ENCODE data around the gene PFN3. TPM values are rescaled to one million over a fixed set of nuclear protein-coding genes. Genes with fewer than 3 reads are reported as not detected.

Gene PFN3
- total RNA-seq, 2 donors from 2014 or later: not detected

GRCh38 chr5:177402271-177403043, 2.0 kb upstream of the PFN3 start:
- Mint-ChIP-seq H3K27ac (peak overlapping the region; percentile 30), H3K4me3 (peak overlapping the region; percentile 88), H3K9me3 (no peaks in the 10 kb centered on the region), H3K36me3 (ENCODE audit: low read depth) (no peaks in the 10 kb centered on the region), H3K27me3 (no peaks in the 10 kb centered on the region), H3K4me1 (no peaks in the 10 kb centered on the region)
- peak; percentile 59 for ATAC-seq (replicated peaks)

GRCh38 chr5:177397875-177398390, 2.5 kb downstream of the PFN3 start:
- ATAC-seq (replicated peaks): no peak
- Mint-ChIP-seq H3K27me3 (no peaks in the 10 kb centered on the region), H3K4me1 (no peaks in the 10 kb centered on the region), H3K4me3 (no peak overlapping the region), H3K27ac (no peak overlapping the region), H3K36me3 (ENCODE audit: low read depth) (no peaks in the 10 kb centered on the region), H3K9me3 (no peaks in the 10 kb centered on the region)

GRCh38 chr5:177396807-177397206, 3.7 kb downstream of the PFN3 start:
- H3K9me3 Mint-ChIP-seq: no peaks in the 10 kb centered on the region
- no peaks in the 10 kb centered on the region for H3K4me1 Mint-ChIP-seq
- no peaks in the 10 kb centered on the region for H3K36me3 Mint-ChIP-seq (ENCODE audit: low read depth)
- H3K4me3 Mint-ChIP-seq: no peak overlapping the region
- H3K27me3 Mint-ChIP-seq: no peaks in the 10 kb centered on the region
- no peak overlapping the region for H3K27ac Mint-ChIP-seq
- no peak for ATAC-seq (replicated peaks)

DNA sequence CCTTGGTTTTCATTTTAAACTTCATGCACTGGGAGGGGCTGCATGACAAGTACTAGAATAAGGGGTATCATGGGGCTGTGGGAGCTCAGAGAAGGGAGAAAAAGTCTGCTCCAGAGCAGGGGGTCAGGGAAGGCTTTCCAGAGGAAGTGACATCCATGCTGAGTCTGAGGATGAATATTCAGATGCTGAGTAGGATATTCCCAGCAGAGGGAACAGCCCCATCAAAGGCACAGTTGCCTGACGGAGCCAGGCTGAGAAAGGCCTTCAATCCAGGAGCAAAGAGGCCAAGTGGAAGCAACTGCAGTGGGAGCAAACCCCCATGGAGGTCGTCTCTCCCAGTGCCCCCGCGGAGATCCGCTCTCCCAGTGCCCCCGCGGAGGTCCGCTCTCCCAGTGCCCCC, 4.4 kb downstream of the PFN3 start:
- peaks cover 5% of the 10 kb centered on the region for H3K4me1 Mint-ChIP-seq
- H3K36me3 Mint-ChIP-seq (ENCODE audit: low read depth): no peaks in the 10 kb centered on the region
- no peaks in the 10 kb centered on the region for H3K9me3 Mint-ChIP-seq
- H3K4me3 Mint-ChIP-seq: no peak overlapping the region
- ATAC-seq (replicated peaks): no peak
- no peaks in the 10 kb centered on the region for H3K27me3 Mint-ChIP-seq
- no peak overlapping the region for H3K27ac Mint-ChIP-seq

- Mint-ChIP-seq H3K27ac (no peak overlapping the region), H3K4me3 (no peak overlapping the region), H3K27me3 (no peaks in the 10 kb centered on the region), H3K36me3 (ENCODE audit: low read depth) (no peaks in the 10 kb centered on the region), H3K4me1 (peaks cover 25% of the 10 kb centered on the region), H3K9me3 (no peaks in the 10 kb centered on the region)
- no peak for ATAC-seq (replicated peaks)
These were observed 6.5 kb downstream of the PFN3 start for GRCh38 chr5:177393990-177394389.

DNA sequence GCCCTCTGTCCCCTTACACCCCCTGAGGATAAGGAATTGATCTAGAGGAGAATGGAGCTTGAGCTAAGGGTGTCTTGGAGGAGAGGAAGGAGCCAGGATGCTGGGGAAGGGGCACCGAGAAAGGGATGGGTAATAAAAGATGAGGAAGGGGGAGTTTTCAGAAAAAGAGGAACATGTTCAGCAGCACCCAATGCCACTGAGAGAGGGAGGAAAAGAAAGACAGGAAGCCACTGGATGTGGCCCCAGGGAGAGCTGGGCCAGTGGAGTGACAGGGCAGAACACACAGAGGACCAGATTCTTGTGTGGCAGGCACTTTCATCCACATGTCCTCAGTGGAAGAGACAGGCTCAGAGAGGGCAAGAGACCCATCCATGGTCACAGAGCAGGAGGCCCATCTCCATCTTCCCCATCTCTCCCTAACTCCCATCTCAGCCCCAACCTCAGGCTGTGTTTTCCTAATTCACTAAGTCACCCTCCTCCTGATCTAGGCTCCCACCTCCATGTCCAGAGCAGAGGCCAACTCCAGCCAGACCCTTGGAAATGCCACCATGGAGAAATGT, 7.2 kb downstream of the PFN3 start:
- Mint-ChIP-seq H3K9me3 (no peaks in the 10 kb centered on the region), H3K27me3 (no peaks in the 10 kb centered on the region), H3K27ac (peak overlapping the region; percentile 67), H3K4me3 (no peak overlapping the region), H3K36me3 (ENCODE audit: low read depth) (no peaks in the 10 kb centered on the region), H3K4me1 (peaks cover 32% of the 10 kb centered on the region)
- no peak for ATAC-seq (replicated peaks)

GRCh38 chr5:177392765-177393164, 7.7 kb downstream of the PFN3 start:
- H3K9me3 Mint-ChIP-seq: no peaks in the 10 kb centered on the region
- no peak for ATAC-seq (replicated peaks)
- H3K27ac Mint-ChIP-seq: peak overlapping the region; percentile 67

GRCh38 chr5:177390363-177391300, 9.8 kb downstream of the PFN3 start:
- H3K4me3 Mint-ChIP-seq: peak overlapping the region; percentile 40
- peak; percentile 53 for ATAC-seq (replicated peaks)

More at GRCh38 chr5:177392765-177393164, 7.7 kb downstream of the PFN3 start:
- Mint-ChIP-seq H3K36me3 (ENCODE audit: low read depth) (no peaks in the 10 kb centered on the region), H3K27me3 (no peaks in the 10 kb centered on the region), H3K4me1 (peaks cover 35% of the 10 kb centered on the region), H3K4me3 (no peak overlapping the region)

GRCh38 chr5:177389241-177390169, 11.0 kb downstream of the PFN3 start:
- peak; percentile 85 for ATAC-seq (replicated peaks)
- Mint-ChIP-seq H3K4me1 (peaks cover 41% of the 10 kb centered on the region), H3K27ac (peak overlapping the region; percentile 26), H3K27me3 (no peaks in the 10 kb centered on the region), H3K9me3 (no peaks in the 10 kb centered on the region), H3K4me3 (peak overlapping the region; percentile 40), H3K36me3 (ENCODE audit: low read depth) (no peaks in the 10 kb centered on the region)

More at GRCh38 chr5:177390363-177391300, 9.8 kb downstream of the PFN3 start:
- Mint-ChIP-seq H3K4me1 (peaks cover 35% of the 10 kb centered on the region), H3K27ac (peak overlapping the region; percentile 26), H3K36me3 (ENCODE audit: low read depth) (no peaks in the 10 kb centered on the region), H3K27me3 (no peaks in the 10 kb centered on the region), H3K9me3 (no peaks in the 10 kb centered on the region)

- no peaks in the 10 kb centered on the region for H3K36me3 Mint-ChIP-seq (ENCODE audit: low read depth)
- H3K27me3 Mint-ChIP-seq: no peaks in the 10 kb centered on the region
- H3K4me3 Mint-ChIP-seq: peak overlapping the region; percentile 40
- peak overlapping the region; percentile 26 for H3K27ac Mint-ChIP-seq
- no peak for ATAC-seq (replicated peaks)
- no peaks in the 10 kb centered on the region for H3K9me3 Mint-ChIP-seq
- H3K4me1 Mint-ChIP-seq: peaks cover 41% of the 10 kb centered on the region
These were observed 11.9 kb downstream of the PFN3 start for GRCh38 chr5:177388521-177389052.

DNA sequence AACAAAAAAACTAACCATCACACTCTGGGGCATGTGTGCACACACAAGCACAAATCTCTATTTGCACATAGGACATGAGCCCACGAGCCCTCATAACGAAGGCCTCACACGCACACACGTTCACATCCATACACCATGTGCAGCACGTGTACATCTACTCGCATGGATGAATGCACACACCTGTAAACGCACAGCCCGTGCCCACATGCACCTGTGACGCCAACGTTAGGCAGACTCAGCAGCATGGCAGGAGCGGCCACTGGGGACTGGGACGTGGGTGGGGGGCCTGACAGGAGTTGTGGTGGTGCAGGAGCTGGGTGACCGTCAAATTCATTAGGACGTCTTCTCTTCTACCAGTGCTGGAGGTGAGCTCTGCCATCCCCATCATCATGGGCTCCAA, 13.1 kb downstream of the PFN3 start:
- H3K9me3 Mint-ChIP-seq: no peaks in the 10 kb centered on the region
- H3K27me3 Mint-ChIP-seq: no peaks in the 10 kb centered on the region
- H3K4me1 Mint-ChIP-seq: peaks cover 41% of the 10 kb centered on the region
- H3K4me3 Mint-ChIP-seq: no peak overlapping the region
- ATAC-seq (replicated peaks): no peak
- H3K36me3 Mint-ChIP-seq (ENCODE audit: low read depth): no peaks in the 10 kb centered on the region
- H3K27ac Mint-ChIP-seq: no peak overlapping the region

- H3K4me3 Mint-ChIP-seq: no peak overlapping the region
- no peak for ATAC-seq (replicated peaks)
These were observed 13.9 kb downstream of the PFN3 start for GRCh38 chr5:177386542-177386941.

GRCh38 chr5:177385720-177386119, 14.7 kb downstream of the PFN3 start:
- H3K9me3 Mint-ChIP-seq: no peaks in the 10 kb centered on the region
- peak overlapping the region; percentile 43 for H3K4me3 Mint-ChIP-seq
- H3K27ac Mint-ChIP-seq: no peak overlapping the region
- no peaks in the 10 kb centered on the region for H3K27me3 Mint-ChIP-seq
- H3K36me3 Mint-ChIP-seq (ENCODE audit: low read depth): no peaks in the 10 kb centered on the region
- H3K4me1 Mint-ChIP-seq: peaks cover 34% of the 10 kb centered on the region
- no peak for ATAC-seq (replicated peaks)

More at GRCh38 chr5:177386542-177386941, 13.9 kb downstream of the PFN3 start:
- H3K4me1 Mint-ChIP-seq: peaks cover 41% of the 10 kb centered on the region
- H3K27ac Mint-ChIP-seq: no peak overlapping the region
- no peaks in the 10 kb centered on the region for H3K9me3 Mint-ChIP-seq
- no peaks in the 10 kb centered on the region for H3K36me3 Mint-ChIP-seq (ENCODE audit: low read depth)
- no peaks in the 10 kb centered on the region for H3K27me3 Mint-ChIP-seq

All from activated T-helper 17 cell treated with anti-CD3 and anti-CD28 coated beads, Interleukin-2, amount 50 U/mL, for 72 hours (primary cell).